Pons (tissue), 1 donor: Measurements from ENCODE around the gene IP6K2.
"Not testable (repeated sequence)": the region's sequence is repeated elsewhere in the genome, so short reads cannot be mapped to it uniquely, and the experiment has no call there.

ENCODE experiments used
- DNase-seq: peaks from one replicate; pipeline ENCODE4 v3.0.0-alpha.2; 2016; ENCODE audit warnings: low spot score

IP6K2 gene

GRCh38 chr3:48716982-48717746 lies at the start of gene IP6K2:
Gene IP6K2 (minus strand): TSS chr3:48717221. CDS start chr3:48695291, 21,930 bp downstream.
- peak; percentile 98 for DNase-seq

GRCh38 chr3:48765376-48765775 lies 48.4 kb upstream of the IP6K2 start:
- peak; percentile 58 for DNase-seq

GRCh38 chr3:48762816-48763215 lies 45.8 kb upstream of the IP6K2 start:
- no peak for DNase-seq

GRCh38 chr3:48759991-48760540 lies 43.0 kb upstream of the IP6K2 start:
- DNase-seq = not testable (repeated sequence)

GRCh38 chr3:48759531-48759930 lies 42.5 kb upstream of the IP6K2 start:
- DNase-seq = not testable (repeated sequence)

GRCh38 chr3:48759071-48759470 lies 42.0 kb upstream of the IP6K2 start:
- DNase-seq = no peak

GRCh38 chr3:48756640-48757039 lies 39.6 kb upstream of the IP6K2 start:
- peak; percentile 39 for DNase-seq

GRCh38 chr3:48750856-48751255 lies 33.8 kb upstream of the IP6K2 start:
- no peak for DNase-seq

- DNase-seq = peak; percentile 87
Measured at GRCh38 chr3:48748754-48749153, 31.7 kb upstream of the IP6K2 start.

- DNase-seq = peak; percentile 78
Measured at GRCh38 chr3:48747706-48748105, 30.7 kb upstream of the IP6K2 start.

- peak; percentile 97 for DNase-seq
Measured at GRCh38 chr3:48747015-48747615, 30.1 kb upstream of the IP6K2 start.

GRCh38 chr3:48743773-48744172 lies 26.8 kb upstream of the IP6K2 start:
- DNase-seq = no peak

GRCh38 chr3:48741226-48741625 lies 24.2 kb upstream of the IP6K2 start:
- DNase-seq = not testable (repeated sequence)

- DNase-seq = peak; percentile 95
Measured at GRCh38 chr3:48739955-48740823, 23.2 kb upstream of the IP6K2 start.

- no peak for DNase-seq
Measured at GRCh38 chr3:48739617-48739954, 22.6 kb upstream of the IP6K2 start.

- no peak for DNase-seq
Measured at GRCh38 chr3:48738926-48739616, 22.1 kb upstream of the IP6K2 start.

GRCh38 chr3:48738144-48738536 lies 21.1 kb upstream of the IP6K2 start:
- no peak for DNase-seq

- not testable (repeated sequence) for DNase-seq
Measured at GRCh38 chr3:48735075-48735767, 18.2 kb upstream of the IP6K2 start.

GRCh38 chr3:48734541-48734940 lies 17.5 kb upstream of the IP6K2 start:
- not testable (repeated sequence) for DNase-seq

- not testable (repeated sequence) for DNase-seq
Measured at GRCh38 chr3:48733752-48734518, 16.9 kb upstream of the IP6K2 start.
